ENCODE measurements around the gene PTPN21. TPM values are rescaled to one million over a fixed set of nuclear protein-coding genes. Genes with fewer than 3 reads are reported as not detected.

Gene PTPN21
- 10 to 100 TPM; 22.2 to 23.6 TPM for total RNA-seq

DNA sequence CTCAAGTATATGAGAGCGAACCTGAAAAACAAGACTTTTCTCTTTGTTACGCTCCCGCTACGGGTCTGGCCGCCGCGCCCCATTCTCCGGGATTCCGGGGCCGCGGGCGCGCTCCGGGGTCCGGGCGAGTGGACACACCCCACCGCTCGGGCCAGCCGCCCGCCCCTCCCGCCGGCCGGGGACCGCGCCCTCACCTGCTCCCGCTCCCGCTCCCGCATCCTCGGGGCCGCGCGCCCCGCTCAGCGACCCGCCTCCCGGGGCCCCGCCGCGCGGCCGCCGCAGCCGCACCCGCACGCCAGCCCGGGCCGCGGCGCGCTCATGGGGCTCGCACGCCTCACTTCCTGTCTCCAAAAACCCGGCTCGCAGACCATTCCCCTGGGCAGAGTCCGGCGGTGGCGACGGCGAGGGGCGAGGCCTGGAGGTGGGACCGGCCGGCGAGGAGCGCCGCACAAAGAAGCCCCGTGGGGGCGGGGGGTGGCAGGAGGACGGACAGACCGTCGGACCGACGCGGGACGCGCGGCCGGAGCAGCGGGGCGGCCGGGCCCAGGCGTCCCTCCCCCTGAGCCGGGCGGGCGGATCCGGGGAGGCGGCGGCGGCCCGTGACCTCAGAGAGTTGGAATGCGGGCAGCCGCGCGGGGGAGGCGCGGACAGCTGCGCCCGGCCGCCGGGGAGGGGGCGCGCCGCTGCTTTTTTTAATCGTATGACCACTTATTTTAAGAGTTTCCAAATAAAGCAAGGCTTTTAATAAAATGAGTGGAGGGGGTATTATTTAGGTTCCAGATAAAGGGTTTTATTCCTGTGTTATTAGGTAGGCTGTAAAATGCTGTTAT, at the start of gene PTPN21:
PTPN21 (minus strand) TSS at position 551 of the 830 bp plus-strand sequence. CDS start 4,590 bp downstream, outside the sequence.
- Histone ChIP-seq H3K4me1 (no peaks in the 10 kb centered on the region), H3K4me3 (peak within 1 kb of the TSS; percentile 64), H3K9me3 (no peaks in the 10 kb centered on the region), H3K36me3 (no peaks in the 10 kb centered on the region), H3K27me3 (no peaks in the 10 kb centered on the region), H3K9ac (ENCODE audit: low read depth in 2 of 2, low read length in 2 of 2) (peak within 1 kb of the TSS; percentile 79 to 86), H3K27ac (peak within 1 kb of the TSS; percentile 76)
- TF ChIP-seq, protein P1, sequence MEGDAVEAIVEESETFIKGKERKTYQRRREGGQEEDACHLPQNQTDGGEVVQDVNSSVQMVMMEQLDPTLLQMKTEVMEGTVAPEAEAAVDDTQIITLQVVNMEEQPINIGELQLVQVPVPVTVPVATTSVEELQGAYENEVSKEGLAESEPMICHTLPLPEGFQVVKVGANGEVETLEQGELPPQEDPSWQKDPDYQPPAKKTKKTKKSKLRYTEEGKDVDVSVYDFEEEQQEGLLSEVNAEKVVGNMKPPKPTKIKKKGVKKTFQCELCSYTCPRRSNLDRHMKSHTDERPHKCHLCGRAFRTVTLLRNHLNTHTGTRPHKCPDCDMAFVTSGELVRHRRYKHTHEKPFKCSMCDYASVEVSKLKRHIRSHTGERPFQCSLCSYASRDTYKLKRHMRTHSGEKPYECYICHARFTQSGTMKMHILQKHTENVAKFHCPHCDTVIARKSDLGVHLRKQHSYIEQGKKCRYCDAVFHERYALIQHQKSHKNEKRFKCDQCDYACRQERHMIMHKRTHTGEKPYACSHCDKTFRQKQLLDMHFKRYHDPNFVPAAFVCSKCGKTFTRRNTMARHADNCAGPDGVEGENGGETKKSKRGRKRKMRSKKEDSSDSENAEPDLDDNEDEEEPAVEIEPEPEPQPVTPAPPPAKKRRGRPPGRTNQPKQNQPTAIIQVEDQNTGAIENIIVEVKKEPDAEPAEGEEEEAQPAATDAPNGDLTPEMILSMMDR (IDR thresholded peaks at IDR 0.05), result no peak
- DNase-seq, result peak; percentile 79
- intact Hi-C loops (cut with DNase I), result loop anchor here (5.0 kb wide), 1 partner anchor 62 kb away; no protein-coding TSS in a partner anchor

DNA sequence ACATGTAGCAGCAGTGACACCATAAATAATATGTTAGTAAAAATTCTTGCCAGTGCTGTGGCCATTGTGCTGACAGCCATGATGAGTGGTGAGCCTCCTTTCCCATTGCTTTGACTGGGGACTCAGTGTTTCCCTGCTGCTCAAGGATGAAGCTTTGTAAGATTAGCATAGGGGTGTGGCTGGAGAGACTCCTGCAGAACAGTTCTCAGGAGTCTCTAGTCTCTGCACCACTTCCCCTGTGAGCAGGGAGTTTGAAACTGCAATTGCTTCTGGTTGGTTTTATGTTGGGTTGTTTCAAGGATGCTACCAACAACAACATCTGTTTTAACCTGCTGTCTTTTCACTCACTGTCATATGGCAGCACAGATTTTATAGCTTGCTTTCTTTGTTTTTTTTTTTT, 49.4 kb upstream of the PTPN21 start:
- intact Hi-C loops (cut with DNase I), result no loop called here
- H3K4me3 ChIP-seq, result no peak overlapping the region
- no peaks in the 10 kb centered on the region for H3K9me3 ChIP-seq
- H3K4me1 ChIP-seq, result no peaks in the 10 kb centered on the region
- no peak overlapping the region for H3K27ac ChIP-seq
- H3K36me3 ChIP-seq, result no peaks in the 10 kb centered on the region
- TF ChIP-seq, protein P1 (IDR thresholded peaks at IDR 0.05), result no peak
- no peak for DNase-seq
- no peaks in the 10 kb centered on the region for H3K27me3 ChIP-seq
- H3K9ac ChIP-seq (ENCODE audit: low read depth in 2 of 2, low read length in 2 of 2), result no peak overlapping the region

DNA sequence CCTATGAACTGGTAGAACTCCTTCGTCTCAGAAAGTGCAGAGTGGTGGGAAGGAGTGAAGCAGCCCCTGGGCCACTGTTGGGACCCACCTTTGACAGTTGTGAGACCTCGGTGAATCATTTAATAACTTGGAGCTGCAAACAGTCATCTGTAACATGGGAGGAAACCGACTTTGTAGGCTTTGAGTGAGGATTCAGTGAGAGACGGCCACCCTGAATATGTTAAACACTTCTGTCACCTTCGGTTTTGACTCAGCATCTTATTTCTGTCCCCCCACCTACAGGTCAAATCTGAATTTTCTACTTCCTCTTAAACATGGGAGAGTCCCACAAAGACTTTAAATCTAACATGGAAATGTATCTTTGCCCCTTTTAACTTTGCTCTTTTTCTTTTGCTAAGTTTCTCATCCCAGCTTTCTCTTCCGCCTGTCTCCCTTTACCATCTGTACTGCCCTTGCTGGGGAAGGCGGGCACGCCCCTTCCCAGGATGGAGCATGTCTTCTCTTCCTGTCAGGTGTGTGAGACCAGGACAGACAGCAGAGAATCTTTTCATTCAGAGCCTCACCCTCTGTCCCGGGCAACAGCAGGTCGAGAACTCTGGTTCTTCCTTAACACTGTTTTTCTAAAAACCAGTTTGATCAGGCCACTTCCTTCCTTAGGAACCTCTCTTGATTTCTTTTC, 45.1 kb upstream of the PTPN21 start:
- TF ChIP-seq, protein P1 (IDR thresholded peaks at IDR 0.05), result no peak
- Histone ChIP-seq H3K9ac (ENCODE audit: low read depth in 2 of 2, low read length in 2 of 2) (no peak overlapping the region), H3K27ac (no peak overlapping the region), H3K36me3 (peaks cover 4% of the 10 kb centered on the region), H3K27me3 (no peaks in the 10 kb centered on the region), H3K4me1 (no peaks in the 10 kb centered on the region), H3K9me3 (no peaks in the 10 kb centered on the region), H3K4me3 (no peak overlapping the region)
- no peak for DNase-seq
- intact Hi-C loops (cut with DNase I), result no loop called here

DNA sequence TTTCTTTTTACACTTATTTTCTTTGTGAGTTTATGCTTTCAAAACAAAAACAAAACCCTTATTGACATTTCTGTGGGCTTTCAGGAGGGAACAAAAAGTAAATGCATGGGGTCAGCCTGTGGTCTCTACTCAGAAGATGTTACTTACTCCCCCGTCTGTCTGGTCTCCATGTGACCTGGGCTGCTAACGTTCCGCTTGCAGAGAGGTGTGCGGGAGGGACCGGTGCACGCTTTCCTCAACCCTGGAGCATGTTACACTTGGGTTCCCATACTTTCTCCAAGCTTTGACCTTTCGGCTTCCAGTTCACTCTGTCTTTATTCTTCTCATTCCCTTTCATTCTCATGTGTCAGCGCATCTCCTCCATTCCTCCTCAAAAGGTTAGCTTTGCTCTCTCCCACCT, 44.5 kb upstream of the PTPN21 start:
- Histone ChIP-seq H3K9ac (ENCODE audit: low read depth in 2 of 2, low read length in 2 of 2) (no peak overlapping the region), H3K27me3 (no peaks in the 10 kb centered on the region), H3K4me3 (no peak overlapping the region), H3K9me3 (no peaks in the 10 kb centered on the region), H3K4me1 (no peaks in the 10 kb centered on the region), H3K27ac (no peak overlapping the region), H3K36me3 (peaks cover 4% of the 10 kb centered on the region)
- TF ChIP-seq, protein P1 (IDR thresholded peaks at IDR 0.05), result no peak
- no peak for DNase-seq
- intact Hi-C loops (cut with DNase I), result no loop called here

DNA sequence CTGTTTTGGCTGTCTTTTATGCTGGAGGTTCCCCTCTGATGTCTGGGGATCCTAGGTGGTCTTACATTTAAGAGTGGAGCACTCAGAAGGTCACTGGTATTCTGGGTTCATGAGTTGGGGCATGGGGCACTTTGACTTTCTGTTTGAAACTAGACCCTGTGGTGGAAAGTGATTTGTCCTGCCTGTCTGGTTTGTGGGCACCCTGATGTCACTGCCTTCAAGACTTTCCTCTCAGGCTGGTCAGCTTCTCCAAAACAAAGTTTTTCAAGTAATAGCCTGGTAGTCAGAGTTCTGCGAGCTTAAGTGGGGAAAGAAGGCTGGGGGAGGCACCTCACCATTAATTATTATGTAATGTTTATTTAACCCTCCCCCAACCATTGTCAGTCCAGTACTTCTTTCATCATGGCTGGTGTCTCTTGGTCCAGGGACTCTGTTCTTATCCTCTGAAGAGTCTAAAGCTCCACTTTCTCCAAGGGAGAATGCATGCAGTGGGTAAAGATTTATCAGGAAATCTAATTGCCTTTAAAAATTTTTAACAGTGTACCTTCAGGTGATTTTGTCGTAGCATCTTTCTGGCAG, 43.4 kb upstream of the PTPN21 start:
- no peak for DNase-seq
- Histone ChIP-seq H3K27me3 (no peaks in the 10 kb centered on the region), H3K9ac (ENCODE audit: low read depth in 2 of 2, low read length in 2 of 2) (no peak overlapping the region), H3K4me1 (no peaks in the 10 kb centered on the region), H3K9me3 (no peaks in the 10 kb centered on the region), H3K36me3 (peaks cover 4% of the 10 kb centered on the region), H3K4me3 (no peak overlapping the region), H3K27ac (no peak overlapping the region)
- intact Hi-C loops (cut with DNase I), result no loop called here
- TF ChIP-seq, protein P1 (IDR thresholded peaks at IDR 0.05), result no peak
